Stomach (tissue), 9 donors: Measurements from ENCODE around the gene RAC2. TPM values are rescaled to one million over a fixed set of nuclear protein-coding genes. Genes with fewer than 3 reads are reported as not detected.

Experiments
- DNase-seq, 2 donors: peaks; one replicate each; pipeline versions ENCODE4 v3.0.0 to v3.0.0-alpha.2; 2013 to 2019
- H3K27ac ChIP-seq, 5 donors: fragments of 200-600 bp in 4 of 5; sonication (generic) in 4 of 5; one replicate each; pipeline ENCODE4 v1.5.1; 2013 to 2019; ENCODE audit warnings: mild to moderate bottlenecking in 1 of 5, moderate library complexity in 1 of 5
- H3K27me3 ChIP-seq, 3 donors: fragments of 200-600 bp; sonication (generic); one replicate each; pipeline ENCODE4 v1.5.1; 2017 to 2019; ENCODE audit warnings: mixed run types in 1 of 3
- H3K36me3 ChIP-seq, 4 donors: fragments of 200-600 bp; sonication (generic); 1 replicate in 3 of 4; 2 replicates in 1 of 4; pipeline ENCODE4 v1.5.1; 2016 to 2019
- H3K4me1 ChIP-seq, 4 donors: fragments of 200-600 bp; sonication (generic); one replicate each; pipeline ENCODE4 v1.5.1; 2016 to 2019
- H3K4me3 ChIP-seq, 4 donors: fragments of 200-600 bp; sonication (generic) in 3 of 4; one replicate each; pipeline ENCODE4 v1.5.1; 2016 to 2019; ENCODE audit warnings: mild to moderate bottlenecking in 1 of 4
- H3K9me3 ChIP-seq, 4 donors: fragments of 200-600 bp; sonication (generic); one replicate each; pipeline ENCODE4 v1.5.1; 2016 to 2019
- EP300 ChIP-seq: sonication (generic); formaldehyde crosslinking; IDR thresholded peaks from one replicate; pipeline ENCODE4 v1.6.1; 2017; ENCODE audit warnings: antibody characterized with exemption
- POLR2A ChIP-seq, 4 donors: fragments of 450-650 bp; IDR thresholded peaks; one replicate each; pipeline ENCODE4 v1.6.1; 2016; ENCODE audit warnings: antibody characterized with exemption in 4 of 4, control low read depth in 2 of 4, mild to moderate bottlenecking in 1 of 4, moderate library complexity in 1 of 4
- POLR2AphosphoS5 ChIP-seq, 3 donors: sonication (generic); formaldehyde crosslinking; IDR thresholded peaks; one replicate each; pipeline ENCODE4 v1.6.1; 2016; ENCODE audit warnings: antibody characterized with exemption in 3 of 3
- WGBS, 5 donors: extraction: QIAGEN DNeasy Blood & Tissue Kit in 3 of 5; methylation state at CpG; one replicate each; pipeline versions ENCODE4 v1.1.5 to v1.1.7; 2013 to 2018; 5-methylcytosine and 5-hydroxymethylcytosine counted together
- intact Hi-C: fragments of 100-400 bp; cut with DNase I; formaldehyde crosslinking; loops from one replicate; pipeline ENCODE4 v1.15.1; 2023; ENCODE audit warnings: low total_unique reads
- polyA plus RNA-seq, 3 donors: library from polyadenylated mRNA; stranded (reverse); fragments of 200-250 nt; gene quantifications; one replicate each; pipeline ENCODE4 v1.2.3, GENCODE V29; 2013
- total RNA-seq, 5 donors: library from RNA; depleted of rRNA; stranded (reverse); fragments of >200 nt; gene quantifications; one replicate each; pipeline versions ENCODE4 v1.1.0 to v1.2.3, GENCODE V29; 2014 to 2016
- TF ChIP-seq, protein P1 (sequence below), 7 experiments: fragments of 450-650 bp in 4 of 7; fragments of 200-600 bp in 3 of 7; sonication (generic) in 3 of 7; IDR thresholded peaks; one replicate each; pipeline ENCODE4 v1.5.1; 2016 to 2019; ENCODE audit warnings: antibody characterized with exemption in 7 of 7, control low read depth in 2 of 7, mild to moderate bottlenecking in 1 of 7
- donor health status: healthy with polysubstance abuse.
- donor health status: Bipolar disorder and iron deficiency.
- donor health status: healthy.

The RAC2 gene
- total and polyA plus RNA-seq, 8 donors = 1.8 to 50.4 (median 16.3) TPM

DNA sequence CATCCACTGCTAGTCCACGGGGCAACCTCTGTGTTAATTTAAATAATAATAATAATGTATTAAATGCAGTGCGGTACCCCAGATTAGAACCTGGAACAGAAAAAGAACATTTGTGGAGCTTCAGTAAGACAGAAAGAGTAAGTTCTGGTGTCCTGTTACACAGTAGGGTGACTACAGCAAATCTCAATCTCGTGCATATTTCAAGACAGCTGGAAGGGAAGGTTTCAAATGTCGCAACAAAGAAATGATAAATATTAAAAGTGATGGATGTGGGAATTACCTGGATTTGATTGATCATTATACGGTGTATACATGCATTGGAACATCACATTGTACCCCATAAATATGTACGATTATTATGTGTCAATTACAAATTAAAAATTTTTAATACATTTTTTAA lies 1.7 kb upstream of the RAC2 start:
- intact Hi-C loops = no loop called here
- no peak for TF ChIP-seq POLR2A (IDR thresholded peaks at IDR 0.05)
- TF ChIP-seq, protein P1, sequence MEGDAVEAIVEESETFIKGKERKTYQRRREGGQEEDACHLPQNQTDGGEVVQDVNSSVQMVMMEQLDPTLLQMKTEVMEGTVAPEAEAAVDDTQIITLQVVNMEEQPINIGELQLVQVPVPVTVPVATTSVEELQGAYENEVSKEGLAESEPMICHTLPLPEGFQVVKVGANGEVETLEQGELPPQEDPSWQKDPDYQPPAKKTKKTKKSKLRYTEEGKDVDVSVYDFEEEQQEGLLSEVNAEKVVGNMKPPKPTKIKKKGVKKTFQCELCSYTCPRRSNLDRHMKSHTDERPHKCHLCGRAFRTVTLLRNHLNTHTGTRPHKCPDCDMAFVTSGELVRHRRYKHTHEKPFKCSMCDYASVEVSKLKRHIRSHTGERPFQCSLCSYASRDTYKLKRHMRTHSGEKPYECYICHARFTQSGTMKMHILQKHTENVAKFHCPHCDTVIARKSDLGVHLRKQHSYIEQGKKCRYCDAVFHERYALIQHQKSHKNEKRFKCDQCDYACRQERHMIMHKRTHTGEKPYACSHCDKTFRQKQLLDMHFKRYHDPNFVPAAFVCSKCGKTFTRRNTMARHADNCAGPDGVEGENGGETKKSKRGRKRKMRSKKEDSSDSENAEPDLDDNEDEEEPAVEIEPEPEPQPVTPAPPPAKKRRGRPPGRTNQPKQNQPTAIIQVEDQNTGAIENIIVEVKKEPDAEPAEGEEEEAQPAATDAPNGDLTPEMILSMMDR (IDR thresholded peaks at IDR 0.05) = no peak
- TF ChIP-seq EP300 = no peak
- no peak for TF ChIP-seq POLR2AphosphoS5 (IDR thresholded peaks at IDR 0.05)
- H3K27ac ChIP-seq = peak overlapping the region in 1 of 5 donors; percentile 81
- H3K27me3 ChIP-seq = peaks cover 4 to 58% (median 11%) of the 10 kb centered on the region in 3 donors
- no peaks in the 10 kb centered on the region for H3K36me3 ChIP-seq
- H3K4me1 ChIP-seq = peaks cover 0 to 43% (median 11%) of the 10 kb centered on the region in 4 donors
- DNase-seq = no peak
- H3K4me3 ChIP-seq = no peak overlapping the region
- H3K9me3 ChIP-seq = no peaks in the 10 kb centered on the region
- 63 to 72% (median 69%) methylated on average over 6 of the region's 6 CpGs for WGBS, 5 donors

- Histone ChIP-seq H3K4me3 (no peak overlapping the region), H3K4me1 (peaks cover 0 to 49% (median 14%) of the 10 kb centered on the region in 4 donors), H3K9me3 (no peaks in the 10 kb centered on the region), H3K27ac (peak overlapping the region in 2 of 5 donors; percentile 81 to 85), H3K36me3 (no peaks in the 10 kb centered on the region), H3K27me3 (peaks cover 5 to 58% (median 11%) of the 10 kb centered on the region in 3 donors)
- TF ChIP-seq POLR2A (IDR thresholded peaks at IDR 0.05) (no peak), POLR2AphosphoS5 (IDR thresholded peaks at IDR 0.05) (no peak), EP300 (no peak)
- TF ChIP-seq, protein P1 (IDR thresholded peaks at IDR 0.05) = no peak
- intact Hi-C loops = no loop called here
- 59 to 66% (median 63%) methylated on average over 18 to 22 of the region's 22 CpGs for WGBS, 5 donors
- no peak for DNase-seq
These were observed 1.1 kb upstream of the RAC2 start for GRCh38 chr22:37244922-37245722.

- H3K36me3 ChIP-seq = no peaks in the 10 kb centered on the region
- peak overlapping the region; percentile 35 to 49 (median 44) for H3K4me3 ChIP-seq
- H3K27ac ChIP-seq = peak overlapping the region; percentile 19 to 85 (median 67)
- H3K4me1 ChIP-seq = peaks cover 0 to 58% (median 16%) of the 10 kb centered on the region in 4 donors
- TF ChIP-seq POLR2AphosphoS5 (IDR thresholded peaks at IDR 0.05) = no peak
- TF ChIP-seq, protein P1 (IDR thresholded peaks at IDR 0.05) = no peak
- no peak for TF ChIP-seq EP300
- no peak for TF ChIP-seq POLR2A (IDR thresholded peaks at IDR 0.05)
- WGBS, 5 donors = 40 to 55% (median 43%) methylated on average over 9 to 12 of the region's 12 CpGs
- no peaks in the 10 kb centered on the region for H3K9me3 ChIP-seq
- H3K27me3 ChIP-seq = peaks cover 5 to 67% (median 11%) of the 10 kb centered on the region in 3 donors
- DNase-seq = no peak
- intact Hi-C loops = no loop called here
These were observed 511 bp downstream of the RAC2 start for GRCh38 chr22:37243402-37244113.

DNA sequence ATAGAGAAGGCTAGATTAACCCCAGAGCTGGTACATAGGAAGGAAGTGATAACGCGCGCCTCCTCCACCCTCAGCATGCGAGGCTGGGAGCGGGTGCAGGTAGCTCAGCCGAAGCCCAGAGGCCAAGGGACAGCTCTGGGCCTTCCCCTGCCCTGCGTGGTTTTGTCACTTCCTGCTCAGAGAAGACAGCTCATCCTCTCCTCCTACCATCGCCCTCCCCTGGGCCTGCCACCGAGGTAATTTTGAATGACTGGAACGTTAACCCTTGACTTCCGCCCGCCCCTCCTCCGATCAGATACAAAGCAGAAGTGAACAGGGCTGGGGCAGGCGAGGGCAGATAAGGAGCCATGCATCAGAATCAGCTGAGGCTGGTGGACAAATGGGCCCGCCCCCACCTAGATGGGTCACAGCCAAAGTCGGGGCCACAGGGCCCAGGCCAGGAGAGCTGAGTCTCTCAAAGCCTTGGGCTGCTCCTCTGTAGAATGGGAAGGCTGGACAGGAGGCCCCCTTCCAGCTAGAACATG lies 1.6 kb downstream of the RAC2 start:
- peak overlapping the region; percentile 6 to 85 (median 67) for H3K27ac ChIP-seq
- intact Hi-C loops = no loop called here
- TF ChIP-seq POLR2A (IDR thresholded peaks at IDR 0.05) = no peak
- peak in 2 of 3 donors; percentile 47 to 55 for TF ChIP-seq POLR2AphosphoS5 (IDR thresholded peaks at IDR 0.05)
- peaks cover 0 to 66% (median 16%) of the 10 kb centered on the region in 4 donors for H3K4me1 ChIP-seq
- H3K36me3 ChIP-seq = no peaks in the 10 kb centered on the region
- H3K9me3 ChIP-seq = no peaks in the 10 kb centered on the region
- WGBS, 5 donors = 16 to 26% (median 20%) methylated on average over 14 to 16 of the region's 16 CpGs
- peak overlapping the region in 3 of 4 donors; percentile 43 to 49 (median 46) for H3K4me3 ChIP-seq
- peak; percentile 74 to 78 for DNase-seq
- H3K27me3 ChIP-seq = peaks cover 5 to 73% (median 11%) of the 10 kb centered on the region in 3 donors
